Activated gamma-delta T cell treated with Interleukin-2 at 50 U/mL for 16 hours (primary cell): Measurements from ENCODE around the gene TRMT61B.

Experiments
- DNase-seq: peaks from one replicate; pipeline ENCODE4 v3.0.0-alpha.2; 2020

TRMT61B gene

DNA sequence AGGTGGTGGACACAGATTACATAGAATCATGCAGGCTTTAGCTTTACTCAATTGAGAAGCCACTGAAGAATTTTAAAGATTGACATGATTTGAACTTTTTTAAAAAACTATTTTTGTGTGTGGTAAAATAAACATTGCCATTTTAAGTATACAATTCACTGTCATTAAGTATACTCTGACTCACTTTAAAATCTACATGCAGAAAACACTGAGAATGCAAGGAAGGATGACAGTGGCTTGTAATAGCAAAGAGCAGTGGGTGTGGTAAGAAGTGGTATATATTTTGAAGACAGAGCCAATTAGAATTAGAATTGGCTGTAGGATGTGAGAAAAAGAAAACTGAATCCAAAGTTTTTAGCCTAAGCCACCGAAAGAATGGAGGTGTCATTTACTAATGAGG, 14.9 kb downstream of the TRMT61B start:
- no peak for DNase-seq

DNA sequence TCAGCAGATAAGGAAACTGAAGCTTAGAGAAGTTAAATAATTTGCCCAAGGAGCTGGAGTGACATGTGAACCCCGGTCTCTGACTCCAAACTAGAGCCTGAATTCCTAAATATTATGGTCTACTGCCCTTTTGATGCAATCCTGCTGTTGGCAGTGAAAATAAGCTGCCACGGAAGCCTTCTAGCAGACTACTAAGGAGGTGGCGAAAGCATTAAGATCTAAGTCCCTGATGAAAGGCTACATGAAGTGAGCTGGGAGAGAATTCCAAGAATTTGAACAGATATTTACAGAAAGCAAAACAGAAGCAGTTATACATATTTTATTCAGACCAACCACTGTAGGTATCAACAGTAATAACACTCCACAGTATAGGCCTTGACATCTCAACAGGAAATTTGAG, 28.1 kb downstream of the TRMT61B start:
- DNase-seq = no peak

DNA sequence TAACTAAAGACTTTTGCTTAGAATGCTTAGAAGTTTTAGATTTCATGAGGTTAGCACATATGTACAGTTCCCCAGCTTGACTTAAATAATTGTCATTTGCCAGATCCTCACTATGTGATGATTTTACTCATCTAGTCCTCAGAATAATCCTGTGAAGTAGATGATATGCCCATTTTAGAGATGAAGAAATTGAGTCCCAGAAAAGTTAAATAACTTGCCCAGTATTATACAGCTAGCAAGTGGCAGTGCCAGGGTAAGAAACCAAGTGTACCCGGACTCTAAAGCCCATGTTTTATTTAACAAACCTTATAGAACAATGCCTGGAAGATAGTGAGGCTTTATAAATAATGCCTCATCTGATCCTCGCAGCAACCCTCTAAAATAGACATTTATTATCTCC, 31.1 kb downstream of the TRMT61B start:
- DNase-seq = no peak

DNA sequence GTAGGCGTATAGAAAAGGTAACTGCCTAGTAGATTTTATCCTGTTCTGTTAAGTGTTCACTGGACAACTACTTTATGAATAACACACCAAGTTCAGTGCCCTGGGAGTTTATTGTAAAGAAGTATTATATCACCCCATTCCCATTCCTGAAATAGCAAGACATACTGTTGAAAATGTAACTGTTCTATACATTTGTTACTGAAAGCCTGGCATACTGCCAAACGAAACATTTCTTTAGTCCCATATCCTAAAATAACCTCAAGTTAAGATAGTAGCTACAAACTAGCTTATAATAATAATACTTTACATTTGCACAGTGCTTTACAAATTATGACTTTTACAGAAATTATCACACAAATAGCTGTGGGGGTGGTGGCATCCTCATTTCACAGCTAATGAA, 34.3 kb downstream of the TRMT61B start:
- no peak for DNase-seq

DNA sequence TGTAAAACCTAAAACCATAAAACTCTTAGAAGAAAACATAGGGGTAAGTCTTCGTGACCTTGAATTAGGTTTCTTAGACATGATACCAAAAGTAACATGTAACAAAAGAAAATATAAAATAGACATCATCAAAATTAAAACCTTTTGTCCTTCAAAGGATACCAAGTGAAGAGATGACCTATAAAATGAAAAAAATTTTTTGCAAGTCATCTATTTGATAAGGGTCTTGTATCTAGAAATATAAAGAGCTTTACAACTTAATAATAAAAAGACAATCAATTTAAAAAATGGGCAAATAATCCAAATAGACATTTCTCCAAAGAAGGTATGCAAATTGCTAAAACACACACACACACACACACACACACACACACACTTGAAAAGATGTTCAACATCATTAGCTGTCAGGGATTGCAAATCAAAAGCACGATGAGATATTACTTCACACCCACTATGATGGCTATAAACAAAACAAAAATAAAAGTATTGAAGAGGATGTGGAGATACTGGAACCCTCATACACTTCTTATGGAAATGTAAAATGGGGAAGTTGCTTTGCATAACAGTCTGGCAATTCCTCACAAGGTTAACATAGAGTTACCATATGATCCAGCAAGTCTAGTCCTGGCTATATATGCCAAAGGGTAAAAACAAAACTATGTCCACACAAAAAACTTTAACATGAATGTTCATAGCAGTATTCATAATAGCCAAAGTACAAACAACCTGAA, 36.2 kb downstream of the TRMT61B start:
- DNase-seq = no peak

DNA sequence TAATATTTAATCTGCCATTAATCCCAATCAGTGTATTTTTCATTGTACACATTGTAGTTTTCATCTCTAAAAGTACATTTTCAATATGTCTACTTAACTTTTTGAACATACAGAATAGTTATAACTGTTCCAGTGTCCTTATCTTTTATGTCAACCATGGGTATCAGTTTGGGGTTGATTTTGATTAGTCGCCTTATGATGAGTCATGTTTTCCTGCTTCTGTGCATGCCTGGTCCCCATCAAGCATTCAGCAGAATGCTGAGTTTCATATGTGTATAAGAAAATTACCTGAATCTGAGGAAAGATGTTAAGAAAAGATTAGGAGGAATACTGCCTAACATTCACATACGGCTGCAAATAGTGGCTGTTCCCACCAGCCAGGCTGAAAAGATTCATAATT, 41.7 kb downstream of the TRMT61B start:
- no peak for DNase-seq

DNA sequence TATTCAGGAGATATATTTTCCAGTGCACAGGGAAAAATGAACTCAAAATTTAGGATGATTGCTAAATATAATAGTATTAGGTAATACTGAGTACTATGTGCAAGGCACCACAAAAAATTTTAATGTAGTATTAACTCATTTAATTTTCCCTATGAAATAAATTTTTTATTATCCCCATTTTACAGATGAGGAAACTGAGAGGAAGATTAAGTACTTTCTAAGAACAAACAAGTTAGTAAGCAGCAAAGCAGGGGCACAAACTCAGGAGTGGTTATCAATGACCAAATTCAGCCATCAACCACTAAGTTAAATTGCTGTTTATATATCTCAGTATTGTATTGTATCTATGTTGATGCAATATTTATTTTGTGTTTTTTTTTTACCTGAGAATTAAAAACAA, 45.2 kb downstream of the TRMT61B start:
- no peak for DNase-seq

DNA sequence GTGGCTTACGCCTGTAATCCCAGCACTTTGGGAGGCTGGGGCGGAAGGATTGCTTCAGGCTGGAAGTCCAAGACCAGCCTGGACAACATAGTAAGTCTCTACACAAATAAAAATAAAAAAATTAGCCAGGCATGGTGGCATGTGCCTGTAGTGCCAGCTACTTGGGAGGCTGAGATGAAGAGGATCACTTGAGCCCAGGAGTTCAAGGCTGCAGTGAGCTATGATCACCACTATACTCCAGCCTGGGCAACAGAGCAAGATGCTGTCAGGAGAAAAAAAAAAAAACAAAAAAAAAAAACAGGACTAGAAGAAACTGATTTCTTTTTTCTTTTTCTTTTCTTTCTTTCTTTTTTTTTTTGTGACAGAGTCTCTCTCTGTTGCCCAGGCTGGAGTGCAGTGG, 45.9 kb downstream of the TRMT61B start:
- DNase-seq = no peak

DNA sequence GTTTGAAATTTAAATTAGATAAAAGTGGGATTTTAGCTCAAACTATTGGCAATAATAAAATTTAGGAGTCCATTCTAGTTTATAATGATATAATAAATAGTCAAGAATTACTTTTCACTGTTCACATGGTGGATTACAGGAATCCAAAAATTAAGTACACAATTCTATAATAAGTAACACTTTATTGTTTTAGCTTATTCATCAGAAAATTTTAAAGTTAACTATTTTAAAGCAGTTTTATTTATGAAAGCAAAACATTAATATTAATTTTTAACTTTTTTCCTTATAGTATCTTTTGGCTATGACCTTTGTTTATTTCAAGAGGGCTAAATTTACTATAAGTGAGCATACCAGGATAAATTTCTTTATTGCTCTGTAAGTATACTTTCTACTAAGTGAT, 48.1 kb downstream of the TRMT61B start:
- DNase-seq = no peak

DNA sequence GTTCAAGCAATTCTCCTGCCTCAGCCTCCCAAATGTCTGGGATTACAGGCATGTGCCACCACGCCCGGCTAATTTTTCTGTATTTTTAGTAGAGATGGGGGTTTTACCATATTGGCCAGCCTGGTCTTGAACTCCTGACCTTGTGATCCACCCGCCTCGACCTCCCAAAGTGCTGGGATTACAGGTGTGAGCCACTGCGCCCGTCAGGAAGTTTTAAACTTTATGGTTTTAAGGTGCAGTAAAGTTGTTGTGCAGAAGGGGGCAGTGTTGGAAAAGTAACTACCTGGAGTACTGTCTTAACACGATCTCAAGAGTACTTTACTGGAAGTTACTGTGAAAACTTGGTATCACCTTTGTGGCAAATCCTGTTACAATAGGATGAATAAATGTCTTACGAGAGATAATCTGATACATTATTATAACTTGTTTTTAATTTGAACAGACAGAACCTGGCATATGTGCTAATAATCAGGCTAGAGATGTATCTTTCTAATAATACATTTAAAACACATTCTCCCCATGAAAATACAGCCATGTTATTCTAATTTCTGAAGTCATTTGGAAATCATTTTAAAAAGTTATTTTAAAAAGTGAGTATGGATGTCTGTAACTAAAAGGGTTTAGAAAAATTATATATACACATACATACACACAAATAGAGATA, 48.7 kb downstream of the TRMT61B start:
- peak; percentile 64 for DNase-seq

DNA sequence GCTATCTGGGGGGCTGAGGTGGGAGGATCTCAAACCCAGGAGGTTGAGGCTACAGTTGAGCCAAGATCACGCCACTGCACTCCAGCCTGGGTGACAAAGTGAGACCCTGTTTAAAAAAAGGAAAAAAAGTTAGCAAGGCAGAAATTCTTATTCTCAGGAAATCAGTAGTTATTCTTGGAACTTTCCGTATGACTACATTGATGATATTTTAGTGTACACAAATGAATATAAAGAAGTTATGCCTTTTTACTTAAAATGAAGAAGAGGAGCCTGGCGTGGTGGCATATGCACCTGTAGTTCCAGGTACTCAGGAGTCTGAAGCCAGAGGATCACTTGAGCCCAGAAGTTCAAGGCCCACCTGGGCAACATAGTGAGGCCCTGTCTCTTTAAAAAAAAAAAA, 52.1 kb downstream of the TRMT61B start:
- no peak for DNase-seq

DNA sequence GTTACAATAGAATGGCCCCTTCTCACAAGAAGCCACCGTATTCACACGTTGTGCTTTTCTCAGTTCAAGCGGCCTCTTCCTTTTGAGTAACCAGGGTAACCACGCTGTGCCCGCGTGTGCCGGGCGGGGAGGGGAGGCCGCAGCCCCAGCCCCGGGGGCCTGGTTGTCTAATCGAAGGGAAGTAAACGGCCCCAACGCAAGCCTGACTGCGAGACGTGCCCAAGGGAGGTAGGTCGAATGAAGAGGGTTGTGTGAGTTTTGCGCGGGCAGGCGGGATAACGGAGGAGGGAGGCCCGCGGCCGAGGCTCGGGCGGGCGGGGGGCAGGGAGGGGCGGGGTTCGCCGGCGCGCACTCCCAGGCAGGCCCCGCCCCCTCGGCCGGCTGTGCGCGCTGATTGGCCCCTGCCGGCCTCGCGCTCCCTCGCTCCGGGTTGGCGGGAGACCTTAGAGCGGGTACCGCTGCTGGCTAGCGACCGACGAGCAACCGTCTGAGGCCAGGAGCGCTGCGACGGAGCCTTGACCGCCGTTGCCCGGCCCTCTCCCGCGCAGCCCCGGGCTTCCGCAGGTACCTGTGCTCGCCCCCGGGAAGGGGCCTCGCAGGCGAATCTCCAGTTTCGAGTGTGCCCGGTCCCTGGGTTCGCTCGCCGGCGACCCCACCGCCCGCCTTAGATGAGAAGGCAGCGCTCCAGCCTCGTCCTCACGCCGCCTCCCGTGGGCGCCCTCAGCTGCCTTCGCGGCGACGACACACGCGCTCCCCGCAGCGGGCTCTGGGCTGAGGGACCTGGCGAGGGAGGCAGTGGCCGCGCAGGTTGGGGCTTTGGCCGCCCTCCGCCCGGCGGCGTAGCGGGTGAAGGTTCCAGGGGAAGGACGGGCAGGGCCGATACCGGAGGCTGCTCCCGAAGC, 59.5 kb downstream of the TRMT61B start, which contains the start of gene SPDYA:
SPDYA (plus strand) TSS at position 451 of the 902 bp plus-strand sequence. CDS start 5,181 bp downstream, outside the sequence.
- peak; percentile 70 for DNase-seq

DNA sequence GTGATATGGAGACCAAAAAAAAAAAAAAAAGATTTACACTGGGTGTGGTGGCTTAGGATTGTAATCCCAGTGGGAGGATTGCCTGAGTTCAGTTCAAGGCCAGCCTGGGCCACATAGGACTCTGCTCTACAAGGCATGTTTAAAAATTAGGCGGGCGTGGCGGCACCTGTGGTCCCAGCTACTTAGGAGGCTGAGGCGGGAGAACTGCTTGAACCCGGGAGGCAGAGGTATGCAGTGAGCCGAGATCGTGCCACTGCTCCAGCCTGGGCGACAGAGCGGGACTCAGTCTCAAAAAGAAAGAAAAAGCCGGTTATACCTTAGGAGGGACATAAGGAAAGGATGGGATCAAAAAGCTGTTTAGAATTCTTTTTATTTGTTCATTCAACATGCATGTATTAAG, 60.2 kb downstream of the TRMT61B start:
- DNase-seq = no peak

DNA sequence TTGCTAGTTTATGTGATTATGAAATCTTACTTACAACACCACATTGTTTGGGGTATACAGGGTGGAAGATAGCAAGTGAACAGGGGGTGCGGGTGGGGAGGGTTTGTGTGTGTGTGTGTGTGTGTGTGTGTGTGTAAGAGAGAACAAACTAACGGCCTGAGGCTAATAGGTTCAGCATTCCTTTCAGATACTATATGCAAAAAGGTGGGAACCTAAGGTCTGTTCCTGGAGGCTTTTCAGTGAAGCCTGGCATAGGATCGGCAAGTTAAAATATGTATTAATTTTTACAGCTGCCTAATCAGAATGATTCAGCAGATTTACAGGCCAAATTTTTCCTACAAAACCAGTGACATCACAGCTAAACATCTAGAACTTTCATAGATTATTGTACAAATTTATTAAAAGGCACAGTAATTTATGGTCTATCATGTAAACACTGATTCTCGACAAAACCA, 67.1 kb downstream of the TRMT61B start:
- DNase-seq = no peak

DNA sequence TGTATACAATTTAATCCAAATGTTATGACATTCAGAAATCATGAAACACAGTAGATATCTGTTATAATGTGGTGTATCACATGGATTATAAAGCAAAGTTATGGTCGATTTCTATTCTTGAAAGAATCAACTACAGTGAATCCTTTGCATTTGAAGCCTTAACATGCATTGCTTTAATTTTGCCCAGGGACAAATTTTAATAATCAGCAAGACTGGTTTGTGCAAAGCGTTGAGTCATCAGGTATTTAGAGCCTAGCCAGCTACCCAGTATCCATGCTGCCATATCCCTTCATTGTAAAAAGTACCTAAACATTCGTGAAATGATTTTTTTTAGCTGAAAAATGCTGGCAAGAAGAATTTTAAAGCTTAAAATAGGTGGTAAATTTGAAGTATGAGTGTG, 68.4 kb downstream of the TRMT61B start:
- DNase-seq = no peak
